Lower leg skin (tissue), 4 donors: ENCODE data around the gene RCBTB2. TPM values are rescaled to one million over a fixed set of nuclear protein-coding genes. Genes with fewer than 3 reads are reported as not detected.

Experiments
- DNase-seq, 2 donors: peaks; one replicate each; pipeline ENCODE4 v3.0.0-alpha.2; 2019; ENCODE audit warnings: low spot score in 2 of 2
- H3K4me3 ChIP-seq: fragments of 200-600 bp; sonication (generic); 2 replicates; pipeline ENCODE4 v1.5.1; 2017; ENCODE audit warnings: mild to moderate bottlenecking, low read depth; ENCODE audit not compliant: poor library complexity, severe bottlenecking
- POLR2A ChIP-seq, 2 donors: fragments of 450-650 bp; IDR thresholded peaks; one replicate each; pipeline ENCODE4 v1.6.1; 2016 to 2017; ENCODE audit warnings: antibody characterized with exemption in 2 of 2, mild to moderate bottlenecking in 1 of 2, moderate library complexity in 1 of 2
- WGBS, 2 donors: methylation state at CpG; one replicate each; pipeline ENCODE4 v1.1.5; 2018; 5-methylcytosine and 5-hydroxymethylcytosine counted together
- intact Hi-C: fragments of 100-400 bp; cut with DNase I; formaldehyde crosslinking; loops from one replicate; pipeline ENCODE4 v1.15.0; 2023; ENCODE audit warnings: low total_unique reads
- total RNA-seq, 4 donors: library from RNA; depleted of rRNA; stranded (reverse); fragments of >200 nt; gene quantifications; one replicate each; pipeline ENCODE4 v1.1.0, GENCODE V29; 2016
- TF ChIP-seq, protein P1 (sequence below), 3 donors: fragments of 450-650 bp; IDR thresholded peaks; one replicate each; pipeline ENCODE4 v1.5.1; 2016; ENCODE audit warnings: antibody characterized with exemption in 3 of 3, mild to moderate bottlenecking in 3 of 3, moderate library complexity in 2 of 3

Gene RCBTB2
- total RNA-seq, 4 donors from 2014 or later: 3.5 to 6.7 (median 3.9) TPM

DNA sequence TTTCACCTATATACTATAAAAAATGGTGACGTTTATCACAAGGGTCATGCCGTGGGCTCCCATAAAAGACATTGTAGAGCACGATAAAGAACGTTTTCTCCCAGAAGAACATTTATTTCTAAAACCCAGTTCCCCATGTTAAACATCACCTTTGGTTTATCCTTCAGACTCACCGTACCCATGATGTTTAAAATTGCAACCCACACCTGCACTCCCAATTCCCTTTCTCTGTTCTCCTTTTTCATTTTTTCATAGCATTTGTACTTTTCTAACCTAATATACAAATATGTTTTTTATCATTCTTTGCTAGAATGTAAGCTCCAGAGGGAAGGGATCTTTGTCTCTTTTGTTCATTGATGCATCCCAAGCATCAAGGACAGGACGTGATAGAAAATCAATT lies 2.0 kb downstream of the RCBTB2 start:
- no peak overlapping the region for H3K4me3 ChIP-seq
- no peak for TF ChIP-seq POLR2A (IDR thresholded peaks at IDR 0.05)
- TF ChIP-seq, protein P1, sequence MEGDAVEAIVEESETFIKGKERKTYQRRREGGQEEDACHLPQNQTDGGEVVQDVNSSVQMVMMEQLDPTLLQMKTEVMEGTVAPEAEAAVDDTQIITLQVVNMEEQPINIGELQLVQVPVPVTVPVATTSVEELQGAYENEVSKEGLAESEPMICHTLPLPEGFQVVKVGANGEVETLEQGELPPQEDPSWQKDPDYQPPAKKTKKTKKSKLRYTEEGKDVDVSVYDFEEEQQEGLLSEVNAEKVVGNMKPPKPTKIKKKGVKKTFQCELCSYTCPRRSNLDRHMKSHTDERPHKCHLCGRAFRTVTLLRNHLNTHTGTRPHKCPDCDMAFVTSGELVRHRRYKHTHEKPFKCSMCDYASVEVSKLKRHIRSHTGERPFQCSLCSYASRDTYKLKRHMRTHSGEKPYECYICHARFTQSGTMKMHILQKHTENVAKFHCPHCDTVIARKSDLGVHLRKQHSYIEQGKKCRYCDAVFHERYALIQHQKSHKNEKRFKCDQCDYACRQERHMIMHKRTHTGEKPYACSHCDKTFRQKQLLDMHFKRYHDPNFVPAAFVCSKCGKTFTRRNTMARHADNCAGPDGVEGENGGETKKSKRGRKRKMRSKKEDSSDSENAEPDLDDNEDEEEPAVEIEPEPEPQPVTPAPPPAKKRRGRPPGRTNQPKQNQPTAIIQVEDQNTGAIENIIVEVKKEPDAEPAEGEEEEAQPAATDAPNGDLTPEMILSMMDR (IDR thresholded peaks at IDR 0.05): no peak
- intact Hi-C loops: no loop called here
- DNase-seq: no peak
- WGBS, 2 donors: 95% methylated on average over 6 of the region's 6 CpGs

- intact Hi-C loops: no loop called here
- TF ChIP-seq, protein P1 (IDR thresholded peaks at IDR 0.05): no peak
- no peak for TF ChIP-seq POLR2A (IDR thresholded peaks at IDR 0.05)
- DNase-seq: no peak
- H3K4me3 ChIP-seq: no peak overlapping the region
- 80 to 81% methylated on average over 3 of the region's 3 CpGs for WGBS, 2 donors
Measured at GRCh38 chr13:48528720-48529119, 4.2 kb downstream of the RCBTB2 start.

- 48 to 56% methylated on average over 2 of the region's 2 CpGs for WGBS, 2 donors
- intact Hi-C loops: no loop called here
- DNase-seq: no peak
- H3K4me3 ChIP-seq: no peak overlapping the region
- TF ChIP-seq POLR2A (IDR thresholded peaks at IDR 0.05): no peak
- TF ChIP-seq, protein P1 (IDR thresholded peaks at IDR 0.05): no peak
Measured at GRCh38 chr13:48527955-48528354, 4.9 kb downstream of the RCBTB2 start.

DNA sequence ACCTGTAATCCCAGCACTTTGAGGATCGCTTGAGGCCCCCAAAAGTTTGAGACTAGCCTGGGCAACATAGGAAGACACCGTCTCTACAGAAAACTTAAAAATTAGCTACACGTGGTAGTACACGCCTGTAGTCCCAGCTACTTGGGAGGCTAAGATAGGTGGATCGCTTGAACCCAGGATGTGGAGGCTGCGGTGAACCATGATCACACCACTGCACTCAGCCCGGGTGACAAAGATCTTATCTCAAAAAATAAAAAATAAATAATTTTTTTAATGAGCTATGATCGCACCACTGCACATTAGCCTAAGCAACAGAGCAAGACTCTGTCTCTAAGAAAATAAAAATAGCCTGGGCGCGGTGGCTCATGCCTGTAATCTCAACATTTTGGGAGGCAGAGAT lies 6.6 kb downstream of the RCBTB2 start:
- WGBS, 2 donors: 96% methylated on average over 10 of the region's 10 CpGs
- H3K4me3 ChIP-seq: no peak overlapping the region
- DNase-seq: no peak
- intact Hi-C loops: no loop called here
- TF ChIP-seq, protein P1 (IDR thresholded peaks at IDR 0.05): no peak
- no peak for TF ChIP-seq POLR2A (IDR thresholded peaks at IDR 0.05)

DNA sequence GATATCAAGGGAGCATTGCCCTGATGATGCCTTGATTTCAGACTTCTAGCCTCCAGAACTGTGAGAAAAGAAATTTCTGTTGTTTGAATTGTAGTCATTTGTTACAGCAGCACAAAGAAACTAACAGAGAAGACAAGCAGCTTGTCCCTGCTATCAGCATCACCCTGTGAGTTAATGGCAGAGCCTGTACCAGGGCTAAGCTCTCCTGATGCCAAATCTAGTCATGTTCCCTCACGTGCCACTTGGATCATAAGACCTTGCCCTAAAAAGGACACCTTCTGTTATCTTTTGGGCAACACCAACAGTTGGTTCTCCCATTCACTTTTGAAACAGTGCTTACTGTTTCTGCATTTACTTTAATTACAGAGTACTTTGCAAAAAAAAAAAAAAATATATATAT lies 14.8 kb downstream of the RCBTB2 start:
- no peak for DNase-seq
- WGBS, 2 donors: 60 to 80% methylated on average over 1 of the region's 1 CpG
- no peak overlapping the region for H3K4me3 ChIP-seq
- TF ChIP-seq, protein P1 (IDR thresholded peaks at IDR 0.05): no peak
- no peak for TF ChIP-seq POLR2A (IDR thresholded peaks at IDR 0.05)
- intact Hi-C loops: no loop called here

- TF ChIP-seq, protein P1 (IDR thresholded peaks at IDR 0.05): no peak
- no peak for TF ChIP-seq POLR2A (IDR thresholded peaks at IDR 0.05)
- intact Hi-C loops: no loop called here
- no peak overlapping the region for H3K4me3 ChIP-seq
- WGBS, 2 donors: 92 to 93% methylated on average over 6 of the region's 6 CpGs
- no peak for DNase-seq
Measured at GRCh38 chr13:48515732-48516131, 17.1 kb downstream of the RCBTB2 start.
